Activated CD8-positive, alpha-beta memory T cell treated with anti-CD3 and anti-CD28 coated beads, Interleukin-2, amount 50 U/mL, for 1 hour (primary cell): ENCODE results near the gene STYXL2.

Experiments
- DNase-seq: peaks from one replicate; pipeline ENCODE4 v3.0.0-alpha.2; 2020; ENCODE audit errors: extremely low read depth

STYXL2 gene

GRCh38 chr1:167093846-167094516 lies at the start of gene STYXL2:
Gene STYXL2 (plus strand): TSS chr1:167094075. CDS start chr1:167094850, 775 bp downstream.
- DNase-seq: no peak

GRCh38 chr1:167051907-167052306 lies 42.0 kb upstream of the STYXL2 start:
- DNase-seq: no peak

- no peak for DNase-seq
Observed at GRCh38 chr1:167052389-167052788, 41.5 kb upstream of the STYXL2 start.

- DNase-seq: no peak
Observed at GRCh38 chr1:167054531-167054930, 39.3 kb upstream of the STYXL2 start.

GRCh38 chr1:167054946-167055630 lies 38.8 kb upstream of the STYXL2 start:
- no peak for DNase-seq

- DNase-seq: no peak
Observed at GRCh38 chr1:167056529-167057231, 37.2 kb upstream of the STYXL2 start.

GRCh38 chr1:167057241-167057688 lies 36.6 kb upstream of the STYXL2 start:
- no peak for DNase-seq

- DNase-seq: no peak
Observed at GRCh38 chr1:167059045-167059808, 34.6 kb upstream of the STYXL2 start.

GRCh38 chr1:167059809-167060107 lies 34.1 kb upstream of the STYXL2 start:
- DNase-seq: no peak

- no peak for DNase-seq
Observed at GRCh38 chr1:167060141-167061072, 33.5 kb upstream of the STYXL2 start.

GRCh38 chr1:167061073-167061464 lies 32.8 kb upstream of the STYXL2 start:
- DNase-seq: no peak

- DNase-seq: no peak
Observed at GRCh38 chr1:167064621-167065020, 29.3 kb upstream of the STYXL2 start.

- DNase-seq: no peak
Observed at GRCh38 chr1:167065471-167065870, 28.4 kb upstream of the STYXL2 start.

- peak; percentile 42 for DNase-seq
Observed at GRCh38 chr1:167066333-167067122, 27.3 kb upstream of the STYXL2 start.

GRCh38 chr1:167067904-167068303 lies 26.0 kb upstream of the STYXL2 start:
- DNase-seq: no peak

- no peak for DNase-seq
Observed at GRCh38 chr1:167068761-167069160, 25.1 kb upstream of the STYXL2 start.

- no peak for DNase-seq
Observed at GRCh38 chr1:167071286-167071685, 22.6 kb upstream of the STYXL2 start.

- DNase-seq: no peak
Observed at GRCh38 chr1:167076136-167076710, 17.7 kb upstream of the STYXL2 start.

GRCh38 chr1:167077128-167077867 lies 16.6 kb upstream of the STYXL2 start:
- DNase-seq: no peak
